Natural killer cell treated with Interleukin-12 subunit alpha and Interleukin-12 subunit beta and Interleukin-15 and Interleukin-18, amount 100 ng/mL, for 72 hours (primary cell): ENCODE results near the gene SRRM4. TPM values are rescaled to one million over a fixed set of nuclear protein-coding genes. Genes with fewer than 3 reads are reported as not detected.

ENCODE experiments used
- ATAC-seq, 2 donors: fragments of 150-1000 bp; cut with Tn5 transposase in 1 of 2; sonication (Bioruptor Pico), chemical (Tn5 transposase) in 1 of 2; 2 replicates each; pipeline ENCODE4 v1.10.0; 2021
- DNase-seq: peaks from one replicate; pipeline ENCODE4 v3.0.0; 2022; ENCODE audit warnings: low spot score
- H3K27ac Mint-ChIP-seq, 2 donors: 1 replicate in 1 of 2; 2 replicates in 1 of 2; pipeline ENCODE4 v1.8.0; 2022; ENCODE audit warnings: mixed read lengths in 2 of 2, mild to moderate bottlenecking in 1 of 2, moderate library complexity in 1 of 2
- H3K27me3 Mint-ChIP-seq, 2 donors: 1 replicate in 1 of 2; 2 replicates in 1 of 2; pipeline ENCODE4 v1.8.0; 2022; ENCODE audit warnings: mixed read lengths in 2 of 2
- H3K36me3 Mint-ChIP-seq: one replicate; pipeline ENCODE4 v1.8.0; 2022; ENCODE audit warnings: mixed read lengths
- H3K4me1 Mint-ChIP-seq, 2 donors: 1 replicate in 1 of 2; 2 replicates in 1 of 2; pipeline ENCODE4 v1.8.0; 2022; ENCODE audit warnings: low read depth in 2 of 2, mixed read lengths in 2 of 2, mild to moderate bottlenecking in 1 of 2
- H3K4me3 Mint-ChIP-seq: one replicate; pipeline ENCODE4 v1.8.0; 2022; ENCODE audit warnings: mixed read lengths
- H3K9me3 Mint-ChIP-seq: 2 replicates; pipeline ENCODE4 v1.8.0; 2022; ENCODE audit warnings: mixed read lengths
- total RNA-seq, 2 donors: library from RNA; stranded (reverse); gene quantifications; one replicate each; pipeline ENCODE4 v1.2.3, GENCODE V29; 2022

SRRM4 gene
- total RNA-seq, 2 donors from 2014 or later = not detected

DNA sequence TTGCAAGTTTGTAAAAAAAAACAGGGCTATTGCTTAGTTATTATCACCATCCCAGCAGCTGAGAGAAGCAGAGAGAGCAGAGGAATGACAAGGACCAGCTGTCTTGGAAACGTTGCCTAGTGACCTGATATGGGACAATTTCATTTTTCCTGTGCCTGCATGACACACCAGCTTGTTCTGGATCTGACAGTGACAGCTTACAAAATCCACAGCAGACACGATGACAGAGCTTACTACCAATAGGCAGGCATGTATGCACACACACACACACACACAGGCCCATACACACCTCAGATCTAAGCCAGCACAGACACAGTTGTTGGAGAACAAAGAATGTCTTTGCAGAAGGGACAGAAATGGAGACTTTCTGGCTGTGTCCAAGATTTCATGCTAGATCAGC lies 222.8 kb downstream of the SRRM4 start:
- no peaks in the 10 kb centered on the region for H3K4me1 Mint-ChIP-seq
- DNase-seq (no peak), ATAC-seq (no peak)
- H3K9me3 Mint-ChIP-seq = no peaks in the 10 kb centered on the region
- no peak overlapping the region for H3K27ac Mint-ChIP-seq
- H3K27me3 Mint-ChIP-seq = peaks cover 0 to 5% of the 10 kb centered on the region in 2 donors
- no peaks in the 10 kb centered on the region for H3K36me3 Mint-ChIP-seq
- H3K4me3 Mint-ChIP-seq = no peak overlapping the region

GRCh38 chr12:119204671-119205285 lies 223.4 kb downstream of the SRRM4 start:
- Mint-ChIP-seq H3K4me3 (no peak overlapping the region), H3K27me3 (peaks cover 0 to 5% of the 10 kb centered on the region in 2 donors), H3K9me3 (no peaks in the 10 kb centered on the region), H3K36me3 (no peaks in the 10 kb centered on the region), H3K27ac (no peak overlapping the region), H3K4me1 (no peaks in the 10 kb centered on the region)
- no peak for DNase-seq
- no peak for ATAC-seq

GRCh38 chr12:119206348-119207062 lies 225.2 kb downstream of the SRRM4 start:
- ATAC-seq (no peak), DNase-seq (no peak)
- no peak overlapping the region for H3K4me3 Mint-ChIP-seq
- H3K4me1 Mint-ChIP-seq = no peaks in the 10 kb centered on the region
- no peak overlapping the region for H3K27ac Mint-ChIP-seq
- no peaks in the 10 kb centered on the region for H3K9me3 Mint-ChIP-seq
- H3K36me3 Mint-ChIP-seq = no peaks in the 10 kb centered on the region
- H3K27me3 Mint-ChIP-seq = peaks cover 0 to 5% of the 10 kb centered on the region in 2 donors

DNA sequence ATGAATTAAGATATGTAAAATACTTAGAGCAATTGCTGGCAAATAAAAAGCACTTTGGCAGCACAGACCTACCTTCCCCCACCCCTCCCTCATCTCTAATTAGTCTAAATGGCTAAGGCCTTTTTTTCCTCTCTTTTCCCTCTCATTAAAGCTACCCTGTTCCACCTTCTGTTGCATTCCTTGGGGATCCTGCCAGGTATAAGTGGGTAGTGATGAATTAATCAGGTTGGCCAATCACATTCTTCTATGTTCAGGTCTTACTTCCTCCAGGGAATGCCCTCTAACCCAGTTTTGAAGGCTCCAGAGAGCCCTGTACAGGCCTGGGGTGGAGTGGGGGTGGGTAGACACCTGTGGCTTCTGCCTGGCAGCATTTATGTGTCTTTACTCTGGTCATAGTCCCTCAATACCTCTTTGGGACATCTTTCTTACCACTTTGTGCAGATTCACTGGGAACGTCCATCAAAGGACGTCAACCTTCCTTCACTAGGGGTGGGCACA lies 225.8 kb downstream of the SRRM4 start:
- no peak for ATAC-seq
- H3K36me3 Mint-ChIP-seq = no peaks in the 10 kb centered on the region
- no peak for DNase-seq
- no peaks in the 10 kb centered on the region for H3K4me1 Mint-ChIP-seq
- peaks cover 0 to 5% of the 10 kb centered on the region in 2 donors for H3K27me3 Mint-ChIP-seq
- no peaks in the 10 kb centered on the region for H3K9me3 Mint-ChIP-seq
- no peak overlapping the region for H3K4me3 Mint-ChIP-seq
- no peak overlapping the region for H3K27ac Mint-ChIP-seq

DNA sequence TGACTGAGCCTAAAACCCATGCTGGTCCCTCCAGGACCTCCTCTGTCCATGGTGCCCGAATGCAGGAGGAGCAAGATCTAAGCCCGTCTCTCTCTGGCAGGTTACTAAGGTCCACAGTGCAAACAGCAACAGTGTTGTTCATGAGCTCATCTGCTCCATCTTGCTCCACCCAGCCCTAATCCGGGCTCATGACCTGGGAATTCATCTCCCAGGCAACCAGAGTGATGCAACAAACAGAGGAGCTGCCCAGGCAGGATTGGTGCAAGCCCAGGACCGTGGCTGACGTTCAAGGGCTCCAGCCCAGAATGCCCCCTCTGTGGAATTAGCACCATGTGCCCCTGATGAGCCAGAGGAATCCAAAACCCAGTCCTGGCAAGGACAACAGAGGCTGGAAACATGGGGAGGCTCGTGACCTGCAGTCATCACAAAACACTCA lies 227.3 kb downstream of the SRRM4 start:
- H3K27ac Mint-ChIP-seq = no peak overlapping the region
- DNase-seq (no peak), ATAC-seq (peak in 1 of 2 donors; percentile 26)
- H3K4me3 Mint-ChIP-seq = no peak overlapping the region
- H3K36me3 Mint-ChIP-seq = no peaks in the 10 kb centered on the region
- no peaks in the 10 kb centered on the region for H3K4me1 Mint-ChIP-seq
- H3K9me3 Mint-ChIP-seq = no peaks in the 10 kb centered on the region
- H3K27me3 Mint-ChIP-seq = peaks cover 0 to 5% of the 10 kb centered on the region in 2 donors

- DNase-seq (no peak), ATAC-seq (no peak)
- Mint-ChIP-seq H3K4me1 (no peaks in the 10 kb centered on the region), H3K36me3 (no peaks in the 10 kb centered on the region), H3K27me3 (peaks cover 5 to 11% of the 10 kb centered on the region in 2 donors), H3K27ac (no peak overlapping the region), H3K4me3 (no peak overlapping the region), H3K9me3 (no peaks in the 10 kb centered on the region)
Observed at GRCh38 chr12:119211884-119212283, 230.5 kb downstream of the SRRM4 start.

Other genes starting within 250 kb of the SRRM4 start
- not detected for gene HSPB8, start 197.4 kb downstream of the SRRM4 start, total RNA-seq